Stimulated activated CD8-positive, alpha-beta memory T cell treated with anti-CD3 and anti-CD28 coated beads, Interleukin-15, amount 100 ng/mL, for 48 hours (primary cell): ENCODE data around the gene ARMH3.
"Not testable (repeated sequence)": the region's sequence is repeated elsewhere in the genome, so short reads cannot be mapped to it uniquely, and the experiment has no call there.

Experiments used
- DNase-seq, 2 donors: peaks; one replicate each; pipeline ENCODE4 v3.0.0-alpha.2; 2020; ENCODE audit warnings: low read depth in 2 of 2

The ARMH3 gene

DNA sequence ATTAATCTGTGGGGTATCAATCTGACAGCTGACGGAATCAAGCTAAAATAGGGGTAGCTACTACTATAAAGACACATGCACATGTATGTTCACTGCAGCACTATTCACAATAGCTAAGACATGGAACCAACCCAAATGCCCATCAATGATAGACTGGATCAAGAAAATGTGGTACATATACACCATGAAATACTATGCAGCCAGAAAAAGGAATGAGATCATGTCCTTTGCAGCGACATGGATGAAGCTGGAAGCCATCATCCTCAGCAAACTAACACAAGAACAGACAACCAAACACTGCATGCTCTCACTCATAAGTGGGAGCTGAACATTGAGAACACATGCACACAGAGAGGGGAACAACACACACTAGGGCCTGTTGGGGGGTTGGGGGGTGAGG, 75.3 kb downstream of the ARMH3 start:
- DNase-seq: not testable (repeated sequence)

DNA sequence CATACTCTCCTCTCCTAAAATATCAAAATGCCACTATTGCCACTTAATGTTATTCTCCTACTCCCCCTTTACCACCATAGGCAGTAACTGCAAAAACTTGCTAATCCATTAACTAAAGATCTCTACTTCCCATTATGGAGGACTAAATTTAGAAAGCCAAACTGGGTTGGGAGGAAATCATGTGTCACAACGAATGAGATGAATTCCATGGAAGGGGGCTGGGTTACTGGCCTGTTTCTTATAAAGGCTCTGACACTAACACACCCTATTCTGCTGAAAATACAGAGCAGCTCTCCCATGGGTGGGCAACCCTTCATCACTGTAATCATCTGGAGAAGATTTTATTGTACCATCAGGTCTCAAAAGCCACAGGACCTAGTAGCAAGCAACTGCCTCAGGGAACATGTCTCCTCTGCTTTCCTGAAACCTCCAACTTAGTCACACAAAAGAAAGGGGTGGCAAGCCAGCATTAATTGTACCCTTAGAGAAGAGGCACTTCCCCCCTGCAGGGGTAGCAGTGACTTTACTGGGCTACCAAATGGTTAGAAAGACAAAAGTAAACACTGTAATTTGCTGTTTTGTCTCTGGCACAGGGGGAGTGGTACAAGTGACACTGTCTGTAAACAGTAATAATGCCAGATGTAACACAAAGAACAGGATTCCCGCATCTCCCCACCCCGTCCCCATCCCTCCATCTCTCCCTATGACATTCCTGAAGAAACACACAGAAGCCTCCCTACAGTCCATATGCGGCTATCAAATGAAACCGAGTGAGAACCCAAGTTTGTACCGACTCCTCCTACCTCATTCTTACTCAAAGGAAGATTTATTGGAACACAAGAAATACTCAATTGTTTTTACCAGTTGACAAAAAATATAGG, 81.6 kb downstream of the ARMH3 start:
- DNase-seq: no peak

DNA sequence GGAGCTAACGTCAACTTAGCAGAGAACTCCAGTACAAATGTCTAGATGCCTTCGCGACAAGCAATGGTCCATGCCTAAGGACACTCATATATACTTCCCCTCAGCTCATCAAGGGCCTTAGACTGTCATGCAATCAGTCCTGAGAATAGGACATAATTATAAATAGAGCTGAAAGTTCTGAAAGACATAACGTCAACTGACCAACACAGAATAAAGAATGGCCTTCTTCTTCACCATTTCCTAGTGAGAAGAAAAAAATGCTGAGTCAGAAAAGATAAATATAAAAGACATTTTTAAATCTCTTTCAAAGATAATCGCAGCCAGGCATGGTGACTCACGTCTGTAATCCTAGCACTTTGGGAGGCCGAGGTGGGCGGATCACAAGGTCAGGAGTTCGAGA, 83.2 kb downstream of the ARMH3 start:
- DNase-seq: no peak

DNA sequence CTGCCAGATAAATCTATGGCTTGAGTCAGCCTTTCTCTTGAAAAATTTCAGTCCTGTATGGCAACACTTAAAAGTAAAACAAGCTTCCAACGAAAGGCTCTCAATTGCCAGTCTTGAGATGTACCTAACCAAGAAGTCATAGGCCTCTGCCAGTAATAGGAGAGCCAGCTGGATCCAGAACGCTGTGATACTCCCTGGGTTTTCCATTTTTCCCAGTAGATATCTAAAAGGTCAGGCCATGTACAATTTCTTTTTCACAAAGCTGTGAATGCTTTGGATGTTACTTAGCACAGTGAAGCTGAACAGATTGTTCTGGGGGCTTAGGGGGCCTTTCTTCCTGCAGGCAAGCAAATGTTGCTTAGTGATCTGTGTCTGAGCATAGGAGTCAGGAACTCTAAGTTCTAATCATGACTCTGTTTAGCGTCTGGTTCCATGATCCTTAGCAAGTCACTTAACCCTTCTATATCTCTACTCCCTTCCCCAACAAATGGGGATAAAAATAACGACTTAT, 86.5 kb downstream of the ARMH3 start:
- no peak for DNase-seq

GRCh38 chr10:101968940-101969321, 87.0 kb downstream of the ARMH3 start:
- no peak for DNase-seq

DNA sequence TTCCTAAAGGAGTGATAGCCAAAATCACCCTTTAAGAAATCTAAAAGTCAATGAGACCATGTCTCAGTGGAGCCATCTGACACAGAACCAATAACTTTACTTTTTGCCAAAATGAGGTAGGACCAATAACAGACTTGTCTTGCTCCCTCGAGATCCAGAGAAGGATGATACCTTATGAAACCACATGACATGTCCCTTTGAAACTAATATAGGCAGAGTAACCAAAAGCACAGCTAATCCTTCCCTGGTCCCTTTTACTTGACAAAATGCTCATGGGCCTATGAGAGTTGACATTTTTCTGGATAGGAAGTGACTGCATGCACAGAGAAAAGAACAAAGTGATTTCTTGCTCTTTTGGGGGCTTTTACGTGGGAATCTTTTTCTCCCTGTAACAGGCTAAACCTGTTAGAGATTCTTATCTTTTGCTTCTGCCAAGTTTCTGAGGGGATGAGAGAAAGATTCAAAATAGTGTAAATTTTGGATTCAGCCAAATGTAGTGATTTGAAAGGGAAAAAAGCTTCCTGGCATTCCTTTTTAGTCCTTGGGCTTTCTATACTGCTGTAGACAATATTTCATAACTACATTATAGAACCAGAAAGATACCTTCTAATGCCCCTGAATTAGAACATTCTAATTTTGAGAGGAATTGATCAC, 87.6 kb downstream of the ARMH3 start:
- no peak for DNase-seq

DNA sequence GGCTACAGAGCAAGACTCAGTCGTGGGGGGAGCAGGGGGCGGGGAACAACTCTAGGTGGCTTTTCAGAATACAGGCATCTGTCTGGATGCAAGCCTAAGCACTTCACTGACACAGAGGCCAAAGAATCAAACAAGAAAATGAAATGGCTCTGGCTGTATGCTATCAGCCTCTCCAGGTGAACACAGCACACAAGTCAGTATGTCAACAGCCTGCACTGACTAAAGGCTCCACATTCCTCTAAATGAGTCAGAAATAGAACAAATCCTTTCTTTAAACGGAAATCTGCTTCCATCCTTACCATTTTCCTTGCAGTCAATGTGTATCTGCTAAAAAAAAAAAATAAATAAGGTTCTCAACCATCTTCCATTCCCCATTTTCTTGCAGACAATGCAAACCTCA, 88.3 kb downstream of the ARMH3 start:
- DNase-seq: no peak

DNA sequence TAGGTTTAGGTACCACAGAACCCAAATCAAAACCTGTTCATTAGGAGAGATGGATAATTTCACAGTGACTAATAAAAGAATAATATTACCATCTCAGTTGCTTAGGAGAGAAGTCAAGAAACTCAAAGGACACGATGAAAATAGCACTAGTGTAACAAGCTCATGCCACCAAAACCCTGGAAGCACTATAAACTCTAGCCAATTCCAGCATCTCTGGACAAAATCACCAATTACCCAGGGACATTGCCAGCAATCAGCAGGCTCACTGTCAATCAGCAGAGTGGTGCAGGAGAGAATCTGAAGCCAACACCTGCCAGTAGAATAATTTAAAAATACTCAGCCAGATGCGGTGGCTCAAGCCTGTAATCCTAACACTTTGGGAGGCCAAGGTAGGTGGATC, 88.9 kb downstream of the ARMH3 start:
- DNase-seq: no peak

- no peak for DNase-seq
Observed at GRCh38 chr10:101965075-101965765, 90.8 kb downstream of the ARMH3 start.

- DNase-seq: no peak
Observed at GRCh38 chr10:101961591-101962498, 94.1 kb downstream of the ARMH3 start.

- no peak for DNase-seq
Observed at GRCh38 chr10:101960879-101961395, 95.0 kb downstream of the ARMH3 start.

DNA sequence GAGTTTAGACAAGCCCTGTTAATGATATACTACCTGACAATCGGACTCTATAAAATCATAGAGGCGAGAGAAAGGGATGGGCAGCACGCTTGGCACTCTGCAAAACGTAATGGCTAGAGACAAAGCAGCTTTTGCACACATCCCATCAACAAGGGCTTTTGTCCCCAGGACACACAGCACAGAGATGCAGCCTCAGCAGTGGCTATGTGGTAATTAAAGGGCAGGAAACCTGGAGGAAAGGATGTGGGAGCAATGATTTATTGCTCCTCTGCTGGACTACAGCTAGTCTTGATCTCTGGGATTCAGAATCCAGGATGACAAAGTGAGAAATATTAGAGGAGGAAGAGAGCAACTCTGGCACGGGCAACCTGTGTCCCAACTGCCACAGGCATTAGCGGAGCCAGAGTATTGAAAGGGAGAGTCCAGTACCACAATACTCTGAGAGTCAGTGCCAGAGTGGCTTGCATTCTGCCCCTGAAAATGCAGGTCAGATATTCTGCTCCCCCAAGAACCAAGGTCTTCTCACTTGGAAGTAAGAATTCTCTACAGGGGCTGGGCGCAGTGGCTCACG, 96.5 kb downstream of the ARMH3 start:
- DNase-seq: no peak

DNA sequence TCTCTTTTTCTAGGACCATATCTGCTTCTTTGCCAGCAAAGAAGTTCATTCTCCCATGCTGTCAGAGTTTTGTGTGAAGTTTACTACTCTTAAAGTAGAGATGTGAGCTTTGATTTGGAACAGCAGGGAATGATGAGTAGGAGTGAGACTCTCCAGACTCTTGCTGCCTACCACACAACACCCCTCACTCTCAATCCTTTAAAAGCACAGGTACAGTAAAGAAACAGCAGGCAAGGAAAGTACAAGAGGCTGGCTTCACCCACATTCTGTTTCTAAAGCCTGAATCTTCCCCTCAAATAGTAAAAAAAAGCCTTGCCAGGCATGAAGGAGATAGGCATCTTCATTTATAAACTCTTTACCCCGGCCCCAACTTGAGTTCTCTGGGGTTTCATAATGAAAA, 97.3 kb downstream of the ARMH3 start:
- no peak for DNase-seq

- no peak for DNase-seq
Observed at GRCh38 chr10:101956898-101957297, 99.1 kb downstream of the ARMH3 start.

DNA sequence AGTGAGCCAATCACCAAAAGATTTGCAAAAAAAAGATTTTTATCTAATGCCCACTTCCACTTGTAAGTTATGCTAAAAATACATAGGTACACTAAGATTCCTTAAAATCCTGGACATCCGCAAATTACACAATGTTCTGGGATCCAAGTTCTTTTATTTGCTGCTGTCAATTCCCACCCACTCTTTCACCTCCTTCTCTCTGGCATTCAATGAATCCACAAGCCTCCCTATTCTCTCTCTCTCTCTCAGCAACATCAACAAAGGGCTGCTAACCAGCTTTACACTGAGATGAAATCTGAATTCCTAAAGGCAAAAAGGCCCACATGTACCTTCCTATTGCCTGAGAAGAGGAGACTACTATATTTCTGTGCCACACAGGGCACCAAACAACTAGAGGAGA, 99.9 kb downstream of the ARMH3 start:
- no peak for DNase-seq

DNA sequence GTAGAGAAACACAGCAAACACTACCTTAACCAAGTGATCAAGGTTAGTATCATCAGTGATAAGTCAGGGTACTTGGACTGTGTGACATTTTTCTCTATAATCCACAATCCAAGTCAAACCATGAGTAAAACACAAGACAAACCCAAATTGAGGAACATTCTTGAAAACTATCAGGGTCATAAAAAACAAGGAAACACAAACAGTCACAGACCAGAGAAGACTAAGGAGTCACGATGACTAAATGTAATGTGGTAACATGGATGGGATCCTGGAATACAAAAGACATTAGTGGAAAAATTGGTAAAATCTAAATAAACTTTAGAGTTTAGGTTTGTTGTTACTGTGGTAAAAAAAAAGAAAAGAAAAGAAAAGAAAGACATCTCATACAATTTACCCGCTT, 103.8 kb downstream of the ARMH3 start:
- no peak for DNase-seq

- DNase-seq: no peak
Observed at GRCh38 chr10:101950213-101950612, 105.8 kb downstream of the ARMH3 start.

DNA sequence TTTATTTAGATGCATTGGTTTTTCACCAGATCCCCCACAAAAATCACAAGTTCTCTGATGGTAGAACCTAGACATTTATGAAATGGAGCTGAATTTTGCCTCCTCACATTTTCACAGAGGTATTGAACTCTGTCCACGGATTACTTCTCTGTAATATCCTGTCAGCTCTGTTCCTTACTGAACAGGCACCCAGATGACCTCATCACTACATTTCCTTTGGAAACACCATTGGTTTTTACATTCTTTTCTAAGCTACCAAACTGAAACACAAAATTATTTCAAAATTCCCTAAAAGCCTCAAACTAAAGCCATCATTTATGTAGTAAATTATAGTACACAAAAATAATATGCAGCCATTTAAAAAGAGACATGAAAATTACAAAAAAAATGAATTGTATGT, 114.1 kb downstream of the ARMH3 start:
- no peak for DNase-seq

GRCh38 chr10:101940916-101941315, 115.1 kb downstream of the ARMH3 start:
- DNase-seq: no peak

DNA sequence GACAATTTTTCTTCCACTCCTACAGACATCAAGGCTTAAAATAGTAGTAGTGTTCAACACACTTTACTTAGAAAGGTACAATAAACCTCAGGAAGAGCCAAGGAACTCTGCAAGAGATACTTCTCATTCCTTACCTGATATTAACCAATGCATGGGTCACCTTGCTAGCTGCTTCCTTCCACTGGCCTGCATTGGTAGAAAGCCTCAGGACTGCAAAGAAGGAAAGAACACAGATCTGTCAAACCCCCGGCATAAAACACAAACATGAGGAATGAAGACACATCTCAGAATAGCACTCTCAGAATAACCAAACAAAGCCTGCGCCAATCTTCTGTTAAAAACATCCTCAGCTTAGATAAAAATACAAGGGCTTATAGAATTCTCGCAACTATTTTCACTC, 116.2 kb downstream of the ARMH3 start:
- no peak for DNase-seq
